Stimulated activated memory B cell treated with anti-CD40 and anti-IgM and Interleukin-4, amounts not matched to agents 10 μg/mL and 1 μg/mL and 100 μg/mL, for 72 hours (primary cell): ENCODE measurements around the gene SLC25A1.

ENCODE experiments used
- ATAC-seq: fragments of 150-1000 bp; cut with Tn5 transposase; 2 replicates; pipeline ENCODE4 v1.10.0; 2021
- H3K27ac Mint-ChIP-seq: one replicate; pipeline ENCODE4 v1.8.0; 2022; ENCODE audit warnings: mild to moderate bottlenecking, mixed read lengths
- H3K27me3 Mint-ChIP-seq: one replicate; pipeline ENCODE4 v1.8.0; 2022; ENCODE audit warnings: mixed read lengths
- H3K36me3 Mint-ChIP-seq: one replicate; pipeline ENCODE4 v1.8.0; 2022; ENCODE audit warnings: mixed read lengths
- H3K4me1 Mint-ChIP-seq: one replicate; pipeline ENCODE4 v1.8.0; 2022; ENCODE audit warnings: mixed read lengths
- H3K4me3 Mint-ChIP-seq: one replicate; pipeline ENCODE4 v1.8.0; 2022; ENCODE audit warnings: mild to moderate bottlenecking, moderate library complexity, mixed read lengths
- H3K9me3 Mint-ChIP-seq: one replicate; pipeline ENCODE4 v1.8.0; 2022; ENCODE audit warnings: mixed read lengths

The SLC25A1 gene

GRCh38 chr22:19147195-19147780, 31.2 kb downstream of the SLC25A1 start:
- ATAC-seq, result no peak
- H3K4me1 Mint-ChIP-seq, result peaks cover 32% of the 10 kb centered on the region
- H3K27me3 Mint-ChIP-seq, result peaks cover 36% of the 10 kb centered on the region
- peaks cover 7% of the 10 kb centered on the region for H3K36me3 Mint-ChIP-seq
- no peak overlapping the region for H3K4me3 Mint-ChIP-seq
- peaks cover 3% of the 10 kb centered on the region for H3K9me3 Mint-ChIP-seq
- no peak overlapping the region for H3K27ac Mint-ChIP-seq

GRCh38 chr22:19146215-19146968, 32.1 kb downstream of the SLC25A1 start:
- Mint-ChIP-seq H3K36me3 (peaks cover 15% of the 10 kb centered on the region), H3K27ac (no peak overlapping the region), H3K4me1 (peaks cover 32% of the 10 kb centered on the region), H3K4me3 (no peak overlapping the region), H3K9me3 (no peaks in the 10 kb centered on the region), H3K27me3 (peaks cover 27% of the 10 kb centered on the region)
- no peak for ATAC-seq

- ATAC-seq, result no peak
- Mint-ChIP-seq H3K4me3 (peak overlapping the region; percentile 99), H3K27me3 (peaks cover 18% of the 10 kb centered on the region), H3K9me3 (no peaks in the 10 kb centered on the region), H3K4me1 (peaks cover 25% of the 10 kb centered on the region), H3K36me3 (peaks cover 34% of the 10 kb centered on the region), H3K27ac (peak overlapping the region; percentile 98)
Observed at GRCh38 chr22:19143967-19144400, 34.6 kb downstream of the SLC25A1 start.

- no peak for ATAC-seq
- H3K27me3 Mint-ChIP-seq, result peaks cover 16% of the 10 kb centered on the region
- H3K4me1 Mint-ChIP-seq, result peaks cover 25% of the 10 kb centered on the region
- H3K36me3 Mint-ChIP-seq, result peaks cover 39% of the 10 kb centered on the region
- H3K4me3 Mint-ChIP-seq, result peak overlapping the region; percentile 99
- peak overlapping the region; percentile 98 for H3K27ac Mint-ChIP-seq
- no peaks in the 10 kb centered on the region for H3K9me3 Mint-ChIP-seq
Observed at GRCh38 chr22:19143212-19143611, 35.3 kb downstream of the SLC25A1 start.

- peaks cover 8% of the 10 kb centered on the region for H3K27me3 Mint-ChIP-seq
- no peak overlapping the region for H3K4me3 Mint-ChIP-seq
Observed at GRCh38 chr22:19142394-19142793, 36.1 kb downstream of the SLC25A1 start.

GRCh38 chr22:19139974-19140373, 38.6 kb downstream of the SLC25A1 start:
- Mint-ChIP-seq H3K4me3 (no peak overlapping the region), H3K4me1 (peaks cover 19% of the 10 kb centered on the region), H3K27me3 (no peaks in the 10 kb centered on the region), H3K9me3 (no peaks in the 10 kb centered on the region), H3K36me3 (peaks cover 60% of the 10 kb centered on the region), H3K27ac (no peak overlapping the region)
- no peak for ATAC-seq

More at GRCh38 chr22:19142394-19142793, 36.1 kb downstream of the SLC25A1 start:
- Mint-ChIP-seq H3K27ac (no peak overlapping the region), H3K9me3 (no peaks in the 10 kb centered on the region), H3K4me1 (peaks cover 25% of the 10 kb centered on the region), H3K36me3 (peaks cover 39% of the 10 kb centered on the region)
- no peak for ATAC-seq

- peaks cover 9% of the 10 kb centered on the region for H3K4me1 Mint-ChIP-seq
- no peak overlapping the region for H3K4me3 Mint-ChIP-seq
- no peaks in the 10 kb centered on the region for H3K9me3 Mint-ChIP-seq
- no peaks in the 10 kb centered on the region for H3K27me3 Mint-ChIP-seq
- no peak overlapping the region for H3K27ac Mint-ChIP-seq
- peaks cover 65% of the 10 kb centered on the region for H3K36me3 Mint-ChIP-seq
- ATAC-seq, result no peak
Observed at GRCh38 chr22:19139001-19139356, 39.6 kb downstream of the SLC25A1 start.

- peaks cover 69% of the 10 kb centered on the region for H3K36me3 Mint-ChIP-seq
Observed at GRCh38 chr22:19138217-19139000, 40.1 kb downstream of the SLC25A1 start.

GRCh38 chr22:19137384-19138216, 40.9 kb downstream of the SLC25A1 start:
- H3K27me3 Mint-ChIP-seq, result no peaks in the 10 kb centered on the region
- H3K9me3 Mint-ChIP-seq, result no peaks in the 10 kb centered on the region
- peaks cover 77% of the 10 kb centered on the region for H3K36me3 Mint-ChIP-seq
- H3K4me1 Mint-ChIP-seq, result no peaks in the 10 kb centered on the region
- no peak overlapping the region for H3K27ac Mint-ChIP-seq
- H3K4me3 Mint-ChIP-seq, result no peak overlapping the region
- ATAC-seq, result no peak

More at GRCh38 chr22:19138217-19139000, 40.1 kb downstream of the SLC25A1 start:
- peaks cover 3% of the 10 kb centered on the region for H3K4me1 Mint-ChIP-seq
- H3K27me3 Mint-ChIP-seq, result no peaks in the 10 kb centered on the region
- no peaks in the 10 kb centered on the region for H3K9me3 Mint-ChIP-seq
- H3K4me3 Mint-ChIP-seq, result no peak overlapping the region
- ATAC-seq, result no peak
- H3K27ac Mint-ChIP-seq, result no peak overlapping the region

- no peaks in the 10 kb centered on the region for H3K4me1 Mint-ChIP-seq
- no peaks in the 10 kb centered on the region for H3K27me3 Mint-ChIP-seq
- no peak for ATAC-seq
- H3K27ac Mint-ChIP-seq, result no peak overlapping the region
- H3K9me3 Mint-ChIP-seq, result no peaks in the 10 kb centered on the region
- peaks cover 81% of the 10 kb centered on the region for H3K36me3 Mint-ChIP-seq
- no peak overlapping the region for H3K4me3 Mint-ChIP-seq
Observed at GRCh38 chr22:19136915-19137314, 41.6 kb downstream of the SLC25A1 start.

GRCh38 chr22:19134874-19135273, 43.7 kb downstream of the SLC25A1 start:
- no peaks in the 10 kb centered on the region for H3K27me3 Mint-ChIP-seq
- no peak overlapping the region for H3K27ac Mint-ChIP-seq
- H3K4me1 Mint-ChIP-seq, result no peaks in the 10 kb centered on the region
- peaks cover 74% of the 10 kb centered on the region for H3K36me3 Mint-ChIP-seq
- ATAC-seq, result no peak
- H3K9me3 Mint-ChIP-seq, result no peaks in the 10 kb centered on the region
- H3K4me3 Mint-ChIP-seq, result no peak overlapping the region

GRCh38 chr22:19134176-19134831, 44.2 kb downstream of the SLC25A1 start:
- ATAC-seq, result peak; percentile 13
- peaks cover 68% of the 10 kb centered on the region for H3K36me3 Mint-ChIP-seq
- no peaks in the 10 kb centered on the region for H3K27me3 Mint-ChIP-seq
- no peaks in the 10 kb centered on the region for H3K4me1 Mint-ChIP-seq
- H3K27ac Mint-ChIP-seq, result no peak overlapping the region
- no peak overlapping the region for H3K4me3 Mint-ChIP-seq
- H3K9me3 Mint-ChIP-seq, result no peaks in the 10 kb centered on the region

- Mint-ChIP-seq H3K27me3 (no peaks in the 10 kb centered on the region), H3K9me3 (no peaks in the 10 kb centered on the region), H3K36me3 (peaks cover 61% of the 10 kb centered on the region), H3K4me3 (no peak overlapping the region), H3K4me1 (no peaks in the 10 kb centered on the region), H3K27ac (no peak overlapping the region)
- no peak for ATAC-seq
Observed at GRCh38 chr22:19133561-19133960, 45.0 kb downstream of the SLC25A1 start.

- no peaks in the 10 kb centered on the region for H3K27me3 Mint-ChIP-seq
- no peak for ATAC-seq
- no peaks in the 10 kb centered on the region for H3K4me1 Mint-ChIP-seq
- H3K36me3 Mint-ChIP-seq, result peaks cover 61% of the 10 kb centered on the region
- H3K9me3 Mint-ChIP-seq, result no peaks in the 10 kb centered on the region
- no peak overlapping the region for H3K27ac Mint-ChIP-seq
- no peak overlapping the region for H3K4me3 Mint-ChIP-seq
Observed at GRCh38 chr22:19132693-19133400, 45.7 kb downstream of the SLC25A1 start.
